T-cell (primary cell): ENCODE results near the gene S100A2. TPM values are rescaled to one million over a fixed set of nuclear protein-coding genes. Genes with fewer than 3 reads are reported as not detected.
A peak's percentile ranks its signal among the peaks of the same experiment; 100 is the strongest.

ENCODE experiments used
- ATAC-seq, 4 experiments: fragments of 200-7000 bp in 3 of 4; fragments of 150-1000 bp in 1 of 4; cut with Tn5 transposase; replicated peaks in 1 of 4; 1 replicate in 3 of 4; 2 replicates in 1 of 4; pipeline ENCODE4 v1.10.0; 2021; ENCODE audit warnings: moderate library complexity in 3 of 4, mild to moderate bottlenecking in 2 of 4, moderate number of reproducible peaks in 1 of 4
- CTCF ChIA-PET, 2 donors: fragments of 300-600 bp; sonication (Branson Sonifier 250); formaldehyde crosslinking; loops; one replicate each; lab custom pipeline; 2022; ENCODE audit warnings: antibody characterized with exemption in 2 of 2; lab: Charles Lee
- POLR2A ChIA-PET, 2 donors: fragments of 300-600 bp; sonication (Branson Sonifier 250); formaldehyde crosslinking; loops; one replicate each; lab custom pipeline; 2022; ENCODE audit warnings: antibody characterized with exemption in 2 of 2; lab: Charles Lee
- DNase-seq, 35 experiments: peaks; one replicate each; pipeline versions ENCODE4 v3.0.0 to v3.0.0-alpha.2; 2013 to 2023
- H3K27ac ChIP-seq: one replicate; pipeline ENCODE4 v1.5.1; 2013; ENCODE audit warnings: low read length
- H3K27me3 ChIP-seq, 2 experiments: replicated peaks in 1 of 2; 1 replicate in 1 of 2; 2 replicates in 1 of 2; pipeline versions ENCODE4 v1.6.1 to v1.7.0; 2013; ENCODE audit warnings: low read length in 1 of 2, mixed read lengths in 1 of 2; ENCODE audit not compliant: control insufficient read depth in 2 of 2, insufficient read depth in 2 of 2; ENCODE audit errors: extremely low read depth in 1 of 2
- H3K36me3 ChIP-seq, 2 donors: 1 replicate in 1 of 2; 2 replicates in 1 of 2; pipeline versions ENCODE4 v1.6.1 to v1.7.0; 2013; ENCODE audit warnings: low read length in 1 of 2; ENCODE audit not compliant: control insufficient read depth in 2 of 2, insufficient read depth in 1 of 2; ENCODE audit errors: extremely low read depth in 1 of 2
- H3K4me1 ChIP-seq, 2 experiments: 1 replicate in 1 of 2; 2 replicates in 1 of 2; pipeline versions ENCODE4 v1.6.1 to v1.7.0; 2013; ENCODE audit warnings: low read length in 2 of 2, mixed read lengths in 1 of 2; ENCODE audit not compliant: insufficient read depth in 2 of 2, control insufficient read depth in 1 of 2; ENCODE audit errors: extremely low read depth in 1 of 2
- H3K4me3 ChIP-seq, 2 donors: 1 replicate in 1 of 2; 2 replicates in 1 of 2; pipeline versions ENCODE4 v1.5.1 to v1.7.0; 2013; ENCODE audit warnings: mild to moderate bottlenecking in 2 of 2, low read length in 1 of 2, moderate library complexity in 1 of 2; ENCODE audit not compliant: control insufficient read depth in 1 of 2; ENCODE audit errors: extremely low read depth in 1 of 2
- H3K9me3 ChIP-seq: 2 replicates; pipeline ENCODE4 v1.7.0; 2013
- H3K27ac Mint-ChIP-seq, 2 donors: one replicate each; pipeline ENCODE4 v1.8.0; 2020 to 2021; ENCODE audit warnings: mild to moderate bottlenecking in 2 of 2, mixed read lengths in 2 of 2
- H3K27me3 Mint-ChIP-seq, 2 donors: one replicate each; pipeline ENCODE4 v1.8.0; 2021 to 2022; ENCODE audit warnings: mixed read lengths in 2 of 2
- H3K36me3 Mint-ChIP-seq: one replicate; pipeline ENCODE4 v1.8.0; 2021; ENCODE audit warnings: mixed read lengths
- H3K4me1 Mint-ChIP-seq, 3 donors: one replicate each; pipeline ENCODE4 v1.8.0; 2020 to 2022; ENCODE audit warnings: mixed read lengths in 3 of 3, mild to moderate bottlenecking in 1 of 3
- H3K4me3 Mint-ChIP-seq, 3 donors: one replicate each; pipeline ENCODE4 v1.8.0; 2020 to 2022; ENCODE audit warnings: mild to moderate bottlenecking in 3 of 3, mixed read lengths in 3 of 3, moderate library complexity in 3 of 3
- H3K9me3 Mint-ChIP-seq, 3 donors: one replicate each; pipeline ENCODE4 v1.8.0; 2020 to 2022; ENCODE audit warnings: mixed read lengths in 3 of 3
- WGBS: methylation state at CpG from one replicate; pipeline ENCODE4 v1.1.5; 2013; ENCODE audit warnings: missing lambda C conversion rate; ENCODE audit not compliant: insufficient coverage; 5-methylcytosine and 5-hydroxymethylcytosine counted together
- total RNA-seq, 35 experiments: library from RNA in 6 of 35; stranded (reverse) in 6 of 35; fragments of 120-200 nt in 1 of 35; gene quantifications; one replicate each; pipeline versions ENCODE4 v1.2.1 to v1.2.4 and lab custom pipeline; 2013 to 2026

The S100A2 gene
- total RNA-seq, 5 donors from 2014 or later (not counting 1 experiment from before 2014, with no cell fraction given), result 0.66 TPM; not detected in 4

DNA sequence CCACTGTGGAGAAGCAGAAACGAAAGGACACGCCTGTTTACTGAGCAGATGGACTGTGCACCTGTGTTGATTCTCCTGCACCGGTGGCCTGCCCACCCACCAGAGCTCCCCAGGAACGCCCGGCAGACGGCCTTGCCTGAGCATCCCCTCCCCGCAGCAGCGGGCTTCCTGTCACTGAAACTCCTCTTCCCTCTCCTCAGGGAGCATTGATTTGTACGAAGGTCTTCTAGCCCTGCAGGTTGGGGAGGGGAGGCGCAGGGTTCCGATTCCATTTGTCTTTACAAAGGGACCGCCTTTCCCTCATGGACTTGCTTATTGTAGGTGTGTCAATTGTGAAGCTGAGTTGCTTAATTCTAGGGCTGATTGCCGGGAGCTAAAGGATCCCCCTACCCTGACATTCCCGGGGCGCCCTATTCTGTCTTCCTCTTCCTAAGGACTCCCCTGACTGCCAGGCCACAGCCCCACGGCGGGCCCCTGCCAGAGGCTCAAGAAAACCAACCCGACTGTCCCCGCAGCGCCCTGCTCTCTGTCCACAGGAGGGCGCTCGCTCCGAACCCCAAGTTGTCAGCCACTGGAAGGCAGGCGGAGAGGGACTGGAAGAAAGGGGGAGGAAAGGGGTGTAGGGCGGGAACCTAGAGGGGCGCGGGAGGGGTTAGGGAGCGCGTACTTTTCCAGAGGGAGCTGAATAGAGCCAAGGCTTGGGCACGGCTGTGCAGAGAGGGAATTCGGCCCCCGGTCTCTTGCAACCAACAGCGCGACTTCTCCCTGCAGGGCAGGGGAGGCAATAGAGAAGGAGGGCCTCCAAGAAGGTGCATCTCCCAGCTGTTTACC lies 32.7 kb downstream of the S100A2 start:
- peak overlapping the region; percentile 91 to 97 for H3K27ac Mint-ChIP-seq
- H3K27me3 Mint-ChIP-seq, result no peaks in the 10 kb centered on the region
- H3K9me3 Mint-ChIP-seq, result no peaks in the 10 kb centered on the region
- peaks cover 3 to 14% of the 10 kb centered on the region in 2 donors for H3K36me3 ChIP-seq
- H3K4me1 Mint-ChIP-seq, result peaks cover 57 to 74% (median 65%) of the 10 kb centered on the region in 3 donors
- ChIA-PET POLR2A (interaction anchor here (0.6 to 1.9 kb wide), 5 partner anchors 11 to 200 kb away, joined by 3 to 7 read pairs (median 4); partner anchors contain the start of gene CHTOP (in 1 of the 2)), CTCF (interaction anchor here (0.5 to 3.2 kb wide), 20 partner anchors 8 to 1253 kb away, joined by 3 to 35 read pairs (median 8); partner anchors contain the start of genes S100A4 (in 2 of the 2), S100A5 (in 2 of the 2) and CHTOP (in 1 of the 2))
- H3K36me3 Mint-ChIP-seq, result peaks cover 28% of the 10 kb centered on the region
- no peaks in the 10 kb centered on the region for H3K27me3 ChIP-seq
- peak overlapping the region; percentile 96 for H3K27ac ChIP-seq
- WGBS, result 30% methylated on average over 16 of the region's 34 CpGs
- H3K4me3 Mint-ChIP-seq, result peak overlapping the region; percentile 90 to 94 (median 94)
- H3K4me3 ChIP-seq, result peak overlapping the region in 1 of 2 donors; percentile 21
- ATAC-seq, result peak; percentile 9 to 39 (median 24)
- peaks cover 33 to 58% of the 10 kb centered on the region in 2 experiments for H3K4me1 ChIP-seq
- peak; percentile 46 to 87 (median 72) for DNase-seq
- H3K9me3 ChIP-seq, result no peaks in the 10 kb centered on the region

DNA sequence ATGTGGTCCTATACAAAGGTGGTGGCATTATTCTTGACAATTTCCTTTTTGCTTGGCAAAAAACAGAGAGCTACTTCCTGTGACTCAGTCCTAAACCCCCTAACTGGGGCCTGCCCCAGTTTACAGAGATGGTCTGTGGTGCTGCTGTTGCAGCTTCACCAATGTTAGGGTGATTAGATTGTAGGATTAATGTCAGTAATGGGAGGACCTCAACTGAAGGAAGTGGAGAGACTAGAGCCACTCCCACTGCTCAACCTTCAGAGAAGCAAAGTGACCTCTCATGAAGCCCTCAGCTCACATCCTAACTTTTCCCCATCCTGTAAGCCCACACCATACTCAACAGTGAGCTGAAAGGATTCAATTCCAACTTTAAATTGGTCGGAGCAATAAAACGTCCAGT lies 33.5 kb downstream of the S100A2 start:
- CTCF ChIA-PET, result interaction anchor here (1.1 to 3.2 kb wide), 15 partner anchors 8 to 102 kb away, joined by 3 to 35 read pairs (median 10); partner anchors contain the start of genes S100A4 (in 2 of the 2), S100A5 (in 2 of the 2) and CHTOP (in 1 of the 2)
- POLR2A ChIA-PET, result interaction anchor here in 1 of 2 donors (1.3 to 1.9 kb wide), 3 partner anchors 12 to 38 kb away, joined by 3 to 7 read pairs (median 4); no protein-coding TSS in a partner anchor
- Mint-ChIP-seq H3K4me1 (peaks cover 57 to 68% (median 60%) of the 10 kb centered on the region in 3 donors), H3K27ac (peak overlapping the region; percentile 91 to 97), H3K36me3 (peaks cover 28% of the 10 kb centered on the region), H3K9me3 (no peaks in the 10 kb centered on the region), H3K4me3 (peak overlapping the region; percentile 90 to 94 (median 94)), H3K27me3 (no peaks in the 10 kb centered on the region)
- Histone ChIP-seq H3K27ac (peak overlapping the region; percentile 96), H3K4me1 (peaks cover 33 to 55% of the 10 kb centered on the region in 2 experiments), H3K4me3 (no peak overlapping the region), H3K27me3 (no peaks in the 10 kb centered on the region), H3K9me3 (no peaks in the 10 kb centered on the region), H3K36me3 (peaks cover 3 to 14% of the 10 kb centered on the region in 2 donors)
- peak; percentile 13 to 38 (median 26) for ATAC-seq
- peak in 20 of 35 experiments; percentile 15 to 62 (median 36) for DNase-seq
- 93% methylated on average over 2 of the region's 2 CpGs for WGBS

DNA sequence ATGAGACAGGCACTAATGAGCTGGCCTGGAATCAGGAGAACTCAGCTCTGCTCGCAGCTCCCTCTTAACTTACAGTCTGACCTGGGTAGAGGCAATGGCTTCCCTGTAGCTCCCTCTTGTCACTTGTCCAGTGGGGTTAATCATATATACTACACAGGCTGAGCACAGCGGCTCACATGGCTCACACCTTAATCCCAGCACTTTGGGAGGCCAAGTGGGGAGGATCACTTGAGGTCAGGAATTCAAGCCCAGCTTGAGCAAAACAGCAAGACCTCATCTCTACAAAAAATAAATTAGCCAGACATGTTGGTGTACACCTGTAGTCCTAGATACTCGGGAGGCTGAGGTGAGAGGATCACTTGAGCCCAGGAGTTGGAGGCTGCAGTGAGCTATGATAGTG lies 34.0 kb downstream of the S100A2 start:
- ATAC-seq (no peak), DNase-seq (no peak)
- WGBS, result 100% methylated on average over 1 of the region's 3 CpGs
- H3K36me3 ChIP-seq, result peaks cover 3 to 14% of the 10 kb centered on the region in 2 donors
- H3K27me3 ChIP-seq, result no peaks in the 10 kb centered on the region
- H3K27ac ChIP-seq, result peak overlapping the region; percentile 96
- Mint-ChIP-seq H3K4me3 (no peak overlapping the region), H3K36me3 (peaks cover 28% of the 10 kb centered on the region), H3K4me1 (peaks cover 53 to 62% (median 57%) of the 10 kb centered on the region in 3 donors), H3K9me3 (no peaks in the 10 kb centered on the region), H3K27me3 (no peaks in the 10 kb centered on the region), H3K27ac (peak overlapping the region; percentile 91 to 97)
- POLR2A ChIA-PET, result interaction anchor here in 1 of 2 donors (1.3 to 1.6 kb wide), 2 partner anchors 13 to 39 kb away, joined by 3 to 4 read pairs; no protein-coding TSS in a partner anchor
- CTCF ChIA-PET, result interaction anchor here (0.6 to 3.2 kb wide), 11 partner anchors 9 to 68 kb away, joined by 3 to 35 read pairs (median 11); partner anchors contain the start of genes S100A5 (in 2 of the 2) and S100A4 (in 1 of the 2)
- H3K4me1 ChIP-seq, result peaks cover 31 to 49% of the 10 kb centered on the region in 2 experiments
- no peaks in the 10 kb centered on the region for H3K9me3 ChIP-seq
- H3K4me3 ChIP-seq, result no peak overlapping the region

- no peak for ATAC-seq
- CTCF ChIA-PET, result interaction anchor here in 1 of 2 donors (0.5 kb wide), 1 partner anchor 11 kb away, joined by 3 read pairs; no protein-coding TSS in a partner anchor
- POLR2A ChIA-PET, result no interaction called here
- Histone ChIP-seq H3K4me3 (no peak overlapping the region), H3K27me3 (no peaks in the 10 kb centered on the region), H3K9me3 (no peaks in the 10 kb centered on the region), H3K36me3 (no peaks in the 10 kb centered on the region), H3K27ac (no peak overlapping the region), H3K4me1 (peaks cover 13% of the 10 kb centered on the region in 2 experiments)
- H3K27me3 Mint-ChIP-seq, result no peaks in the 10 kb centered on the region
- H3K36me3 Mint-ChIP-seq, result peaks cover 11% of the 10 kb centered on the region
- H3K4me1 Mint-ChIP-seq, result peaks cover 18 to 26% (median 23%) of the 10 kb centered on the region in 3 donors
- WGBS, result 100% methylated on average over 2 of the region's 5 CpGs
- no peaks in the 10 kb centered on the region for H3K9me3 Mint-ChIP-seq
- no peak overlapping the region for H3K27ac Mint-ChIP-seq
- no peak overlapping the region for H3K4me3 Mint-ChIP-seq
- DNase-seq, result no peak
These were observed 38.0 kb downstream of the S100A2 start for GRCh38 chr1:153527683-153528040.

DNA sequence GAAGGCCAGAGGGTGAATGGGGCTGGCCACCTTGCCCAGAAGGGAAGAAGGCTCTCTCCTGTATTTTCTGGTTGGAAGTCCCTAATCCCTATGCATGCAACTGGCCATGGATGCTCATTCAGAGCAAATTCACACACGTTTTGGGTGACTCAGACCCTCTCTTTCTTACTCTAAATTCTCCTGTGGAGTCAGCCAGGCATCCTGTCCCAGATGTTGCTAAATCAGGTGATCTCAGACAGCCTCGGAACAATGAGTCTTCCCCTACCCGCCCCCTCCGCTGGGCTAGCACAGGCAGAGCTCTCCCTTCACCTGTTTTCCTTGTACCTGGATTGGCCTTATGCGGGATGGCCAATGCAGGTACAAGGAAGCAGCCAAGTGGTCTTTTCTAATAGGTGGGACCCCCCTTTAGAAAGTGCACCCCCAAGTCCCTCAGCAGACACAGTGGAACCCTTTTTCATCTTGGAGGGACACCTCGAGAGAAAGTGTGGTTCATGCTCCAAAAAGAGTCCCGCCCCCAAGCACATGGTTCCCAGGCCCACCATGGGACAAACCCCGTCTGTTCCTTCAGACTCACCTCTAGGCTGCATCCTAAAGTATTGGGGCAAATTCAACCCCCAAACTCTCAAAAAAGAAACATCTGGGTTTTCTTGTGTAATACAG lies 38.5 kb downstream of the S100A2 start:
- 93% methylated on average over 6 of the region's 8 CpGs for WGBS
- ATAC-seq (no peak), DNase-seq (no peak)
- Histone ChIP-seq H3K27ac (no peak overlapping the region), H3K27me3 (no peaks in the 10 kb centered on the region), H3K36me3 (no peaks in the 10 kb centered on the region), H3K4me3 (no peak overlapping the region), H3K4me1 (peaks cover 8% of the 10 kb centered on the region in 2 experiments), H3K9me3 (no peaks in the 10 kb centered on the region)
- ChIA-PET POLR2A (no interaction called here), CTCF (no interaction called here)
- Mint-ChIP-seq H3K4me1 (peaks cover 13 to 22% (median 21%) of the 10 kb centered on the region in 3 donors), H3K36me3 (peaks cover 11% of the 10 kb centered on the region), H3K9me3 (no peaks in the 10 kb centered on the region), H3K4me3 (no peak overlapping the region), H3K27me3 (no peaks in the 10 kb centered on the region), H3K27ac (no peak overlapping the region)

GRCh38 chr1:153526132-153526543 lies 39.5 kb downstream of the S100A2 start:
- Histone ChIP-seq H3K9me3 (no peaks in the 10 kb centered on the region), H3K36me3 (no peaks in the 10 kb centered on the region), H3K27ac (no peak overlapping the region), H3K4me3 (no peak overlapping the region), H3K4me1 (no peaks in the 10 kb centered on the region), H3K27me3 (no peaks in the 10 kb centered on the region)
- Mint-ChIP-seq H3K4me1 (peaks cover 3 to 12% (median 11%) of the 10 kb centered on the region in 3 donors), H3K4me3 (no peak overlapping the region), H3K9me3 (no peaks in the 10 kb centered on the region), H3K27me3 (no peaks in the 10 kb centered on the region), H3K27ac (no peak overlapping the region), H3K36me3 (peaks cover 11% of the 10 kb centered on the region)
- CTCF ChIA-PET, result no interaction called here
- 86% methylated on average over 5 of the region's 8 CpGs for WGBS
- DNase-seq (no peak), ATAC-seq (no peak)
- POLR2A ChIA-PET, result no interaction called here
